ENCODE data around the gene ATF4. TPM values are rescaled to one million over a fixed set of nuclear protein-coding genes. Genes with fewer than 3 reads are reported as not detected.

Gene ATF4
- total and polyA plus RNA-seq, 9 donors = 212 to 611 (median 252) TPM

DNA sequence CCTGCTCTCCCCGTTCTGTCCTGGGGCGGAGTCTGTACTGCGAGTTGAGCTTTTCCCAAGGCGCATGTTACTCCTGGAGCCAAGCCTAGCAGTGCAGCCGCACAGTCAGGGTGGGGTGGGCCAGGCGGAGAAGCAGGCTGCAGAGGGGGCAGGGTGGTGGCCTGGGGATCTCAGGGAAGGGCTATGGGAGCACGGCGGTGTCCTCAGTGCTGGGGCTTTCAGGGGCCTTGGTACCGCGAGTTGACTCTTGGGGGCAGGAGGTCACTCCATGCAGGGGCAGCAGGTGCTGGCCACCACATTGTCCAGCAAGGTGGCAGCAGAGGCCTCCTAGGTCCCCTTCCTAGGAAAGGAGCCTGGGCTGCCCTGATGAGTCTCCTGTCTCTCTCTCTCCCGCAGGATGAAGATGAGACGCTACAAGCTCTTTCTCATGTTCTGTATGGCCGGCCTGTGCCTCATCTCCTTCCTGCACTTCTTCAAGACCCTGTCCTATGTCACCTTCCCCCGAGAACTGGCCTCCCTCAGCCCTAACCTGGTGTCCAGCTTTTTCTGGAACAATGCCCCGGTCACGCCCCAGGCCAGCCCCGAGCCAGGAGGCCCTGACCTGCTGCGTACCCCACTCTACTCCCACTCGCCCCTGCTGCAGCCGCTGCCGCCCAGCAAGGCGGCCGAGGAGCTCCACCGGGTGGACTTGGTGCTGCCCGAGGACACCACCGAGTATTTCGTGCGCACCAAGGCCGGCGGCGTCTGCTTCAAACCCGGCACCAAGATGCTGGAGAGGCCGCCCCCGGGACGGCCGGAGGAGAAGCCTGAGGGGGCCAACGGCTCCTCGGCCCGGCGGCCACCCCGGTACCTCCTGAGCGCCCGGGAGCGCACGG lies 33.2 kb upstream of the ATF4 start:
- 80 to 87% (median 86%) methylated on average over 45 of the region's 45 CpGs for WGBS, 3 donors

DNA sequence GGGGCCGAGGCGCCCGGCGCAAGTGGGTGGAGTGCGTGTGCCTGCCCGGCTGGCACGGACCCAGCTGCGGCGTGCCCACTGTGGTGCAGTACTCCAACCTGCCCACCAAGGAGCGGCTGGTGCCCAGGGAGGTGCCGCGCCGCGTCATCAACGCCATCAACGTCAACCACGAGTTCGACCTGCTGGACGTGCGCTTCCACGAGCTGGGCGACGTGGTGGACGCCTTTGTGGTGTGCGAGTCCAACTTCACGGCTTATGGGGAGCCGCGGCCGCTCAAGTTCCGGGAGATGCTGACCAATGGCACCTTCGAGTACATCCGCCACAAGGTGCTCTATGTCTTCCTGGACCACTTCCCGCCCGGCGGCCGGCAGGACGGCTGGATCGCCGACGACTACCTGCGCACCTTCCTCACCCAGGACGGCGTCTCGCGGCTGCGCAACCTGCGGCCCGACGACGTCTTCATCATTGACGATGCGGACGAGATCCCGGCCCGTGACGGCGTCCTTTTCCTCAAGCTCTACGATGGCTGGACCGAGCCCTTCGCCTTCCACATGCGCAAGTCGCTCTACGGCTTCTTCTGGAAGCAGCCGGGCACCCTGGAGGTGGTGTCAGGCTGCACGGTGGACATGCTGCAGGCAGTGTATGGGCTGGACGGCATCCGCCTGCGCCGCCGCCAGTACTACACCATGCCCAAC lies 32.4 kb upstream of the ATF4 start:
- no peak overlapping the region for H3K27ac ChIP-seq
- no peaks in the 10 kb centered on the region for H3K27me3 ChIP-seq
- no peak overlapping the region for H3K4me3 ChIP-seq
- WGBS, 3 donors = 95 to 96% (median 95%) methylated on average over 66 to 70 of the region's 70 CpGs
- no peaks in the 10 kb centered on the region for H3K36me3 ChIP-seq
- DNase-seq = no peak
- no peak for TF ChIP-seq POLR2A (IDR thresholded peaks at IDR 0.05)
- no peak for TF ChIP-seq EP300 (IDR thresholded peaks at IDR 0.05)
- TF ChIP-seq, protein P1, sequence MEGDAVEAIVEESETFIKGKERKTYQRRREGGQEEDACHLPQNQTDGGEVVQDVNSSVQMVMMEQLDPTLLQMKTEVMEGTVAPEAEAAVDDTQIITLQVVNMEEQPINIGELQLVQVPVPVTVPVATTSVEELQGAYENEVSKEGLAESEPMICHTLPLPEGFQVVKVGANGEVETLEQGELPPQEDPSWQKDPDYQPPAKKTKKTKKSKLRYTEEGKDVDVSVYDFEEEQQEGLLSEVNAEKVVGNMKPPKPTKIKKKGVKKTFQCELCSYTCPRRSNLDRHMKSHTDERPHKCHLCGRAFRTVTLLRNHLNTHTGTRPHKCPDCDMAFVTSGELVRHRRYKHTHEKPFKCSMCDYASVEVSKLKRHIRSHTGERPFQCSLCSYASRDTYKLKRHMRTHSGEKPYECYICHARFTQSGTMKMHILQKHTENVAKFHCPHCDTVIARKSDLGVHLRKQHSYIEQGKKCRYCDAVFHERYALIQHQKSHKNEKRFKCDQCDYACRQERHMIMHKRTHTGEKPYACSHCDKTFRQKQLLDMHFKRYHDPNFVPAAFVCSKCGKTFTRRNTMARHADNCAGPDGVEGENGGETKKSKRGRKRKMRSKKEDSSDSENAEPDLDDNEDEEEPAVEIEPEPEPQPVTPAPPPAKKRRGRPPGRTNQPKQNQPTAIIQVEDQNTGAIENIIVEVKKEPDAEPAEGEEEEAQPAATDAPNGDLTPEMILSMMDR (IDR thresholded peaks at IDR 0.05) = no peak
- no peaks in the 10 kb centered on the region for H3K9me3 ChIP-seq
- intact Hi-C loops (cut with DNase I) = no loop called here
- H3K4me1 ChIP-seq (ENCODE audit: insufficient read depth) = peaks cover 2% of the 10 kb centered on the region

More for the DNA sequence above, 33.2 kb upstream of the ATF4 start:
- intact Hi-C loops (cut with DNase I) = no loop called here
- Histone ChIP-seq H3K27me3 (no peaks in the 10 kb centered on the region), H3K4me1 (ENCODE audit: insufficient read depth) (peaks cover 2% of the 10 kb centered on the region), H3K27ac (no peak overlapping the region), H3K4me3 (no peak overlapping the region), H3K9me3 (no peaks in the 10 kb centered on the region), H3K36me3 (no peaks in the 10 kb centered on the region)
- TF ChIP-seq EP300 (IDR thresholded peaks at IDR 0.05) (no peak), POLR2A (IDR thresholded peaks at IDR 0.05) (no peak)
- TF ChIP-seq, protein P1 (IDR thresholded peaks at IDR 0.05) = no peak
- DNase-seq = no peak

DNA sequence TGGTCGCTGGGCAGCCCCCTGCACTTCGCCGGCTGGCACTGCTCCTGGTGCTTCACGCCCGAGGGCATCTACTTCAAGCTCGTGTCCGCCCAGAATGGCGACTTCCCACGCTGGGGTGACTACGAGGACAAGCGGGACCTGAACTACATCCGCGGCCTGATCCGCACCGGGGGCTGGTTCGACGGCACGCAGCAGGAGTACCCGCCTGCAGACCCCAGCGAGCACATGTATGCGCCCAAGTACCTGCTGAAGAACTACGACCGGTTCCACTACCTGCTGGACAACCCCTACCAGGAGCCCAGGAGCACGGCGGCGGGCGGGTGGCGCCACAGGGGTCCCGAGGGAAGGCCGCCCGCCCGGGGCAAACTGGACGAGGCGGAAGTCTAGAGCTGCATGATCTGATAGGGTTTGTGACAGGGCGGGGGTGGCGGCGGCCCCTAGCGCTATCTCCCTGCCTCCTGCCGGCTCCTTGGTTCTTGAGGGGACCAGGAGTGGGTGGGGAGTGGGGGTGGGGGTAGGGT lies 31.7 kb upstream of the ATF4 start:
- Histone ChIP-seq H3K4me3 (no peak overlapping the region), H3K27ac (no peak overlapping the region), H3K27me3 (no peaks in the 10 kb centered on the region), H3K4me1 (ENCODE audit: insufficient read depth) (peaks cover 2% of the 10 kb centered on the region), H3K9me3 (no peaks in the 10 kb centered on the region), H3K36me3 (no peaks in the 10 kb centered on the region)
- intact Hi-C loops (cut with DNase I) = no loop called here
- TF ChIP-seq, protein P1 (IDR thresholded peaks at IDR 0.05) = no peak
- TF ChIP-seq POLR2A (IDR thresholded peaks at IDR 0.05) (no peak), EP300 (IDR thresholded peaks at IDR 0.05) (no peak)
- no peak for DNase-seq
- WGBS, 3 donors = 93 to 97% (median 95%) methylated on average over 37 to 39 of the region's 39 CpGs

- Histone ChIP-seq H3K4me3 (no peak overlapping the region), H3K4me1 (ENCODE audit: insufficient read depth) (peaks cover 2% of the 10 kb centered on the region), H3K27me3 (no peaks in the 10 kb centered on the region), H3K9me3 (no peaks in the 10 kb centered on the region), H3K27ac (no peak overlapping the region), H3K36me3 (no peaks in the 10 kb centered on the region)
- intact Hi-C loops (cut with DNase I) = no loop called here
- 82 to 88% (median 84%) methylated on average over 17 of the region's 17 CpGs for WGBS, 3 donors
- TF ChIP-seq EP300 (IDR thresholded peaks at IDR 0.05) = no peak
- no peak for TF ChIP-seq POLR2A (IDR thresholded peaks at IDR 0.05)
- no peak for DNase-seq
These were observed 31.0 kb upstream of the ATF4 start for GRCh38 chr22:39489094-39490068.

Measured in ovary (tissue), 9 donors.